22Rv1 (cell line): ENCODE results near the gene GYS2.

Experiments
- H3K27ac ChIP-seq: fragments of 450-650 bp; 2 replicates; pipeline ENCODE4 v1.5.1; 2017
- CTCF ChIP-seq: fragments of 450-650 bp; IDR thresholded peaks from 2 replicates; pipeline ENCODE4 v1.5.1; 2017; ENCODE audit warnings: mild to moderate bottlenecking
- ZFX ChIP-seq: fragments of 450-650 bp; IDR thresholded peaks from 2 replicates; pipeline ENCODE4 v1.6.1; 2017; ENCODE audit warnings: antibody characterized with exemption, borderline replicate concordance

The GYS2 gene

GRCh38 chr12:21566223-21566906, 38.3 kb downstream of the GYS2 start:
- no peak overlapping the region for H3K27ac ChIP-seq
- no peak for TF ChIP-seq CTCF

GRCh38 chr12:21562859-21563258, 41.8 kb downstream of the GYS2 start:
- no peak overlapping the region for H3K27ac ChIP-seq
- no peak for TF ChIP-seq ZFX
- TF ChIP-seq CTCF: no peak

GRCh38 chr12:21561158-21561557, 43.5 kb downstream of the GYS2 start:
- TF ChIP-seq CTCF (no peak), ZFX (no peak)
- H3K27ac ChIP-seq: no peak overlapping the region

GRCh38 chr12:21559855-21560569, 44.6 kb downstream of the GYS2 start:
- no peak overlapping the region for H3K27ac ChIP-seq
- TF ChIP-seq ZFX: no peak
- no peak for TF ChIP-seq CTCF

GRCh38 chr12:21558100-21558679, 46.5 kb downstream of the GYS2 start:
- no peak overlapping the region for H3K27ac ChIP-seq
- TF ChIP-seq ZFX: no peak
- TF ChIP-seq CTCF: no peak

GRCh38 chr12:21553329-21553675, 51.3 kb downstream of the GYS2 start:
- no peak for TF ChIP-seq ZFX
- no peak for TF ChIP-seq CTCF
- no peak overlapping the region for H3K27ac ChIP-seq
